ENCODE results near the gene CBX3.

DNA sequence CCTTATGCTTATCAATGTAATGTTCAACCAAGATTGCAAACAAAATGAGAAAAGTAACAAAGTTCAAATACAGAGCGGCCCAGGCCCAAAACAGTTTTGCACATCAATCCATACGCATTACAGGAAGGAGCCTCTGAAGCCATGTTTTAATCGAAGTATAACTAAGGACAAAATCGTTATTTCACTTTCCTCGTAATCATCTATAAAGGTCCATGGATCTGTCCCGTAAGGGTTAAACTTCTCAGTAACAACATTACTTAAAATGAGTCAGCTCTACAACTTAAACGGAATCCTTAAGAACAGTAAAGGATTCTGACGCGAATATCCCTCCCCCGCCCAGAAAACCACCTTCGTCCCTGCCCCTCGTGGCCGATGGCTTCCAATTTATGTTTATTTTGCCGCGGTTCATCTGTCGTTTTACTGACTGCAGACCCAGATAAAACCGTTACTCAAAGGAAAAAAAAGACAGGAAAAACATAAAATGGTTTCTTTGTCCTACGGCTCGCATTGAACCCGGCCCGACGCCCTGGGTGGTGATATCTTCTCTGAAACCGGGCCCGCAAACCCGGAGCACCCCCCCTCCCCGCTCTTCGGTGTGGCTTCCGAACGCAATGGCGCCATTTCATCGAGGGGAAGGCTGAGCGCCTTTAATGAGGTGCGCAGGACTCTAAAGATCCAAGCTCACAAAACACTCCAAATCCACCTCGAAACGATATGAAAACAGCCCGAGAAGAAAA is 2.1 kb upstream of the CBX3 start:
- TF ChIP-seq POLR2A (IDR thresholded peaks at IDR 0.05), result peak in 1 of 2 donors; percentile 55
- TF ChIP-seq, protein P1, sequence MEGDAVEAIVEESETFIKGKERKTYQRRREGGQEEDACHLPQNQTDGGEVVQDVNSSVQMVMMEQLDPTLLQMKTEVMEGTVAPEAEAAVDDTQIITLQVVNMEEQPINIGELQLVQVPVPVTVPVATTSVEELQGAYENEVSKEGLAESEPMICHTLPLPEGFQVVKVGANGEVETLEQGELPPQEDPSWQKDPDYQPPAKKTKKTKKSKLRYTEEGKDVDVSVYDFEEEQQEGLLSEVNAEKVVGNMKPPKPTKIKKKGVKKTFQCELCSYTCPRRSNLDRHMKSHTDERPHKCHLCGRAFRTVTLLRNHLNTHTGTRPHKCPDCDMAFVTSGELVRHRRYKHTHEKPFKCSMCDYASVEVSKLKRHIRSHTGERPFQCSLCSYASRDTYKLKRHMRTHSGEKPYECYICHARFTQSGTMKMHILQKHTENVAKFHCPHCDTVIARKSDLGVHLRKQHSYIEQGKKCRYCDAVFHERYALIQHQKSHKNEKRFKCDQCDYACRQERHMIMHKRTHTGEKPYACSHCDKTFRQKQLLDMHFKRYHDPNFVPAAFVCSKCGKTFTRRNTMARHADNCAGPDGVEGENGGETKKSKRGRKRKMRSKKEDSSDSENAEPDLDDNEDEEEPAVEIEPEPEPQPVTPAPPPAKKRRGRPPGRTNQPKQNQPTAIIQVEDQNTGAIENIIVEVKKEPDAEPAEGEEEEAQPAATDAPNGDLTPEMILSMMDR (IDR thresholded peaks at IDR 0.05), result no peak
